Adrenal gland (tissue), 5 donors: Measurements from ENCODE around the gene SEC23B.

ENCODE experiments used
- CTCF ChIP-seq, 6 experiments: fragments of 450-650 bp in 4 of 6; fragments of 200-600 bp in 2 of 6; sonication (generic) in 1 of 6; IDR thresholded peaks; 1 replicate in 5 of 6; 2 replicates in 1 of 6; pipeline versions ENCODE4 v1.5.1 to v1.8.0; 2016 to 2021; ENCODE audit warnings: antibody characterized with exemption in 6 of 6, mild to moderate bottlenecking in 2 of 6, moderate library complexity in 1 of 6
- POLR2A ChIP-seq, 2 donors: fragments of 450-650 bp; IDR thresholded peaks; one replicate each; pipeline ENCODE4 v1.6.1; 2017; ENCODE audit warnings: antibody characterized with exemption in 2 of 2, mild to moderate bottlenecking in 2 of 2, moderate library complexity in 1 of 2
- donor health status: DM: no; HTN: no; CAD: no.

GRCh38 chr20:18541741-18542140, 34.0 kb downstream of the SEC23B start:
- TF ChIP-seq CTCF (IDR thresholded peaks at IDR 0.05): no peak
- no peak for TF ChIP-seq POLR2A (IDR thresholded peaks at IDR 0.05)
